CD4-positive, alpha-beta memory T cell (primary cell): ENCODE measurements around the gene MEGF8. TPM values are rescaled to one million over a fixed set of nuclear protein-coding genes. Genes with fewer than 3 reads are reported as not detected.
"Not testable (repeated sequence)": the region's sequence is repeated elsewhere in the genome, so short reads cannot be mapped to it uniquely, and the experiment has no call there.

Experiments
- CTCF ChIA-PET: fragments of 350-600 bp; sonication (Branson Sonifier 250); formaldehyde crosslinking; loops from one replicate; lab custom pipeline; 2021; ENCODE audit warnings: inconsistent platforms; ENCODE audit not compliant: partially characterized antibody; lab: Charles Lee
- POLR2A ChIA-PET: fragments of 350-600 bp; sonication (Branson Sonifier 250); formaldehyde crosslinking; loops from one replicate; lab custom pipeline; 2021; ENCODE audit not compliant: partially characterized antibody; lab: Charles Lee
- DNase-seq, 5 donors: peaks; one replicate each; pipeline versions ENCODE4 v3.0.0 to v3.0.0-alpha.2; 2020 to 2022; ENCODE audit warnings: mixed read lengths in 1 of 5
- H3K27ac ChIP-seq: one replicate; pipeline ENCODE4 v1.7.0; 2013; ENCODE audit warnings: low read depth, low read length
- H3K27me3 ChIP-seq: 2 replicates; pipeline ENCODE4 v1.7.0; 2013; ENCODE audit warnings: mild to moderate bottlenecking, low read length, moderate library complexity; ENCODE audit not compliant: insufficient read depth
- H3K36me3 ChIP-seq: 2 replicates; pipeline ENCODE4 v1.7.0; 2013; ENCODE audit warnings: mild to moderate bottlenecking, low read length, moderate library complexity; ENCODE audit not compliant: insufficient read depth
- H3K4me1 ChIP-seq: 2 replicates; pipeline ENCODE4 v1.7.0; 2013; ENCODE audit warnings: mild to moderate bottlenecking, low read length, moderate library complexity; ENCODE audit not compliant: insufficient read depth
- H3K4me3 ChIP-seq, 2 donors: one replicate each; pipeline ENCODE4 v1.7.0; 2013; ENCODE audit warnings: low read length in 2 of 2, mild to moderate bottlenecking in 1 of 2
- H3K9me3 ChIP-seq, 2 donors: one replicate each; pipeline ENCODE4 v1.7.0; 2013; ENCODE audit warnings: low read length in 2 of 2, control low read depth in 1 of 2; ENCODE audit not compliant: control insufficient read depth in 1 of 2
- H3K27ac Mint-ChIP-seq, 7 donors: one replicate each; pipeline ENCODE4 v1.8.0; 2020 to 2021; ENCODE audit warnings: mixed read lengths in 7 of 7, mild to moderate bottlenecking in 6 of 7, inconsistent platforms in 3 of 7, moderate library complexity in 3 of 7
- H3K27me3 Mint-ChIP-seq, 2 donors: one replicate each; pipeline ENCODE4 v1.8.0; 2020 to 2021; ENCODE audit warnings: mixed read lengths in 2 of 2
- H3K36me3 Mint-ChIP-seq, 2 donors: one replicate each; pipeline ENCODE4 v1.8.0; 2020 to 2021; ENCODE audit warnings: mixed read lengths in 2 of 2, inconsistent platforms in 1 of 2, mild to moderate bottlenecking in 1 of 2
- H3K4me1 Mint-ChIP-seq, 4 donors: one replicate each; pipeline ENCODE4 v1.8.0; 2020 to 2021; ENCODE audit warnings: mixed read lengths in 4 of 4, mild to moderate bottlenecking in 1 of 4
- H3K4me3 Mint-ChIP-seq, 8 donors: one replicate each; pipeline ENCODE4 v1.8.0; 2020 to 2021; ENCODE audit warnings: mixed read lengths in 8 of 8, mild to moderate bottlenecking in 7 of 8, moderate library complexity in 6 of 8, inconsistent platforms in 3 of 8
- H3K9me3 Mint-ChIP-seq, 8 donors: one replicate each; pipeline ENCODE4 v1.8.0; 2020 to 2021; ENCODE audit warnings: mixed read lengths in 8 of 8, mild to moderate bottlenecking in 5 of 8, inconsistent platforms in 3 of 8, moderate library complexity in 1 of 8
- intact Hi-C: fragments of 100-400 bp; cut with micrococcal nuclease; formaldehyde crosslinking; loops from one replicate; pipeline ENCODE4 v1.15.1; 2023
- polyA plus RNA-seq, 2 donors: library from polyadenylated mRNA; unstranded; fragments of 300-500 nt; fragmentation: Illumina TruSeq; gene quantifications; one replicate each; pipeline ENCODE4 v1.2.3, GENCODE V29; 2021
- total RNA-seq, 2 experiments: library from RNA; stranded (reverse); gene quantifications; one replicate each; pipeline ENCODE4 v1.2.3, GENCODE V29; 2021

The MEGF8 gene
- total and polyA plus RNA-seq, 4 experiments from 2014 or later, result 0.09 to 9.5 (median 4.5) TPM

DNA sequence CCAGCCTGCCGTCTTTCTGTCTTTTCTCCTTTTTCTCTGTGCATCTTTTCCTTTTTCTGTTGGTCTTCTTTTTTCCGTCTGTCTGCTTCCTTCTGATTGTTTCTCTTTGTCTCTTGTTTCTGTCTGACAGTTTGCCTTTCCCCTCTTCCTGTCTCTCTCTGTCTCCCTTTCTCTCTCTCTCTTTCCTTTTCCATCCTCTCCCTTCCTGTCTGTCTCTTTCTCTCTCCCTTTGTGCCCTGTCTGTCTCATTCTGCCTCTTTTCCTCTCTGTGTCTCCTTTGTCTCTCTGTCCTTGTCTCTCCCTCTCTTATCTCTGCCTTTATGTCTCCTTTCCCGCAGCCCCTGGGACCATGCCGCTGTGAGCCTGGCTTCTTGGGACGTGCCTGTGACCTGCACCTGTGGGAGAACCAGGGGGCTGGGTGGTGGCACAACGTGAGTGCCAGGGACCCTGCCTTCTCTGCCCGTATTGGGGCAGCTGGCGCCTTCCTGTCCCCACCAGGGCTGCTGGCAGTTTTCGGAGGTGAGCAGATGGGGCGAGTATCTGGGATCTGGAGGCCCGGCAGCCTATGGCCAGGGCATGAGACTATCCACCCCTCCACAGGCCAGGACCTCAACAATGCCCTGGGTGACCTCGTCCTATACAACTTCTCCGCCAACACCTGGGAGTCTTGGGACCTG is 9.4 kb downstream of the MEGF8 start:
- Histone ChIP-seq H3K27me3 (no peaks in the 10 kb centered on the region), H3K4me1 (no peaks in the 10 kb centered on the region), H3K4me3 (no peak overlapping the region), H3K9me3 (no peaks in the 10 kb centered on the region), H3K27ac (no peak overlapping the region), H3K36me3 (no peaks in the 10 kb centered on the region)
- DNase-seq, result no peak
- no peak overlapping the region for H3K4me3 Mint-ChIP-seq
- no peaks in the 10 kb centered on the region for H3K27me3 Mint-ChIP-seq
- intact Hi-C loops, result no loop called here
- no peak overlapping the region for H3K27ac Mint-ChIP-seq
- H3K9me3 Mint-ChIP-seq, result no peaks in the 10 kb centered on the region
- POLR2A ChIA-PET, result no interaction called here
- H3K36me3 Mint-ChIP-seq, result peaks cover 2 to 3% of the 10 kb centered on the region in 2 donors
- no peaks in the 10 kb centered on the region for H3K4me1 Mint-ChIP-seq
- CTCF ChIA-PET, result no interaction called here

DNA sequence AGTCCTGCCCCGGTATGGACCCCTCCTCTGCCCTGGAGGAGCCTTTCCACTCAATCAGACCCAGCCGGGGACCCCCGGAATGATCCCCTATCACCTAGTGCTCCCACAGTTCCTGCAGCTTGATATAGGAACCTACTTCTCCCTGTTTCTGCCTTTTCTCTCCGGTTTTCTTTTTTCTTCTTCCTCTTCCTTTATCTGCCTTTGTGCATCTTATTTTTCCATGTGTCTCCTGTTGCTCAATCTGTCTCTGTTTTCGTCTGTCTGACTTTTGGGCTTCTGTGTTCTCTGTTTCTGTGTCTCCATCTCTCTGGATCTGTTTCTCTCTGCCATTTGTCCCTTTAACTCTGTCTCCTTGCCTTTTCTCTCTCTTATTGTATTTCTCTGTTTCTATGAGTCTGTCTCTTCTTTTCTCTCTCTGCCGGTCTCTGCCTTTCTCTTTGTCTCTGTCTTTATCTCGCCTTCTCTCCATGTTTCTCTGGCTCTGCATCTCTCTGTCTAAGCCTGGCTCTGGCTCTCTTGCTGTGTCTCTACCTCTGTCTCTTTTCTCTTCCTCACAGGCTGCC is 10.0 kb downstream of the MEGF8 start:
- H3K27me3 ChIP-seq, result no peaks in the 10 kb centered on the region
- Mint-ChIP-seq H3K4me3 (no peak overlapping the region), H3K36me3 (peaks cover 2 to 3% of the 10 kb centered on the region in 2 donors), H3K27me3 (no peaks in the 10 kb centered on the region), H3K4me1 (no peaks in the 10 kb centered on the region), H3K9me3 (no peaks in the 10 kb centered on the region), H3K27ac (no peak overlapping the region)
- intact Hi-C loops, result no loop called here
- POLR2A ChIA-PET, result no interaction called here
- no peaks in the 10 kb centered on the region for H3K36me3 ChIP-seq
- no peak overlapping the region for H3K4me3 ChIP-seq
- no peak for DNase-seq
- no peaks in the 10 kb centered on the region for H3K4me1 ChIP-seq
- CTCF ChIA-PET, result no interaction called here
- no peaks in the 10 kb centered on the region for H3K9me3 ChIP-seq
- no peak overlapping the region for H3K27ac ChIP-seq

DNA sequence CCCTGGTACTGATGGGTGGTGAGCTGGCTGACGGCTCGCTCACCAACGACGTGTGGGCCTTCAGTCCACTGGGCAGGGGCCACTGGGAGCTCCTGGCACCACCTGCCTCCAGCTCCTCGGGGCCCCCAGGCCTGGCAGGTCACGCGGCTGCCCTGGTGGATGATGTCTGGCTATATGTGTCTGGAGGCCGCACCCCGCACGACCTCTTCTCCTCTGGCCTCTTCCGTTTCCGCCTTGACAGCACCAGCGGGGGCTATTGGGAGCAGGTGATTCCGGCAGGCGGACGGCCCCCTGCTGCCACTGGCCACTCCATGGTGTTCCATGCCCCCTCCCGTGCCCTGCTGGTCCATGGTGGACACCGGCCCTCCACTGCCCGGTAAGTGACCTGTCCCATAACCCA is 10.5 kb downstream of the MEGF8 start:
- no peak overlapping the region for H3K4me3 ChIP-seq
- no peak for DNase-seq
- no peaks in the 10 kb centered on the region for H3K27me3 ChIP-seq
- Mint-ChIP-seq H3K36me3 (peaks cover 2 to 3% of the 10 kb centered on the region in 2 donors), H3K27ac (no peak overlapping the region), H3K4me1 (no peaks in the 10 kb centered on the region), H3K4me3 (no peak overlapping the region), H3K9me3 (no peaks in the 10 kb centered on the region), H3K27me3 (no peaks in the 10 kb centered on the region)
- CTCF ChIA-PET, result no interaction called here
- intact Hi-C loops, result no loop called here
- POLR2A ChIA-PET, result no interaction called here
- no peaks in the 10 kb centered on the region for H3K9me3 ChIP-seq
- H3K4me1 ChIP-seq, result no peaks in the 10 kb centered on the region
- no peak overlapping the region for H3K27ac ChIP-seq
- H3K36me3 ChIP-seq, result no peaks in the 10 kb centered on the region

DNA sequence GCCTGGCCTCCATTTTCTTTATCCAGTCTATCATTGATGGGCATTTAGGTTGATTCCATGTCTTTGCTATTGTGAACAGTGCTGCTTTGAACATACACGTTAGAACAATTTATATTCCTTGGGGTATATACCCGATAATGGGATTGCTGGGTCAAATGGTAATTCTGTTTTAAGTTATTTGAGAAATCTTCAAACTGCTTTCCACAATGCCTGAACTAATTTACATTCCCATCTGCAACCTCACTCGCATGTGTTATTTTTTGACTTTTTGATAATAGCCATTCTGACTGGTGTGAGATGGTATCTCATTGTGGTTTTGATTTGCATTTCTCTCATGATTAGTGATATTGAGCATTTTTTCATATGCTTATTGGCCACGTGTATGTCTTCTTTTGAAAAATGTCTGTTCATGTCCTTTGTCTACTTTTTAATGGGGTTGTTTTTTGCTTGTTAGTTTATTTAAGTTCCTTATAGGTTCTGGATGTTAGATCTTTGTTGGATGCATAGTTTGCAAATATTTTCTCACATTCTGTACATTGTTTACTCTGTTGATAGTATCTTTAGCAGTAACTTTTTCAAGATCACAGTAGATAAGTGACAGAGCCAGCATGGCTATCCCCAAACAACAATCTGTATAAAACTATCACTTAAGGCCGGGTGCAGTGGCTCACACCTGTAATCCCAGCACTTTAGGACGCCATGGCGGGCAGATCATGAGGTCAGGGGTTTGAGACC is 13.9 kb downstream of the MEGF8 start:
- H3K9me3 Mint-ChIP-seq, H3K9me3 ChIP-seq, intact Hi-C loops, DNase-seq, H3K27me3 Mint-ChIP-seq, H3K27ac ChIP-seq, H3K4me1 ChIP-seq, H3K36me3 ChIP-seq, CTCF ChIA-PET, H3K27me3 ChIP-seq, POLR2A ChIA-PET, H3K4me1 Mint-ChIP-seq, H3K36me3 Mint-ChIP-seq, H3K4me3 Mint-ChIP-seq, H3K4me3 ChIP-seq: not testable (repeated sequence)
- H3K27ac Mint-ChIP-seq, result peak overlapping the region in 1 of 7 donors; percentile 46

DNA sequence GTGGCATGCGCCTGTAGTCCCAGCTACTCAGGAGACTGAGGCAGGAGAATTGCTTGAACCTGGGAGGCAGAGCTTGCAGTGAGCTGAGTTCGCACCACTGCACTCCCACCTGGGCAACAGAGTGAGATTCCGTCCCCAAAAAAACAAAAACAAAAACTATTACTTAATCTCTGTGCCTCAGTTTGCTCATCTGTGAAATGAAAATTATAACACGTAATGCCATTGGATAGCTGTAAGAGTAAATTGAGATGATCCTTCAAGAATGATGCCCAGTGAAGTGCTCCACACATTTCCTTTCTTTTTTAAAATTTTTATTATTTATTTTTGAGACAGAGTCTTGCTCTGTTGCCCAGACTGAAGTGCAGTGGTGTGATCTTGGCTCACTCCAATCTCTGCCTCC is 14.5 kb downstream of the MEGF8 start:
- H3K27me3 Mint-ChIP-seq, CTCF ChIA-PET, H3K27ac Mint-ChIP-seq, H3K27ac ChIP-seq, DNase-seq, H3K27me3 ChIP-seq, H3K4me1 ChIP-seq, POLR2A ChIA-PET, H3K9me3 Mint-ChIP-seq, intact Hi-C loops, H3K36me3 Mint-ChIP-seq, H3K4me1 Mint-ChIP-seq, H3K4me3 ChIP-seq, H3K9me3 ChIP-seq, H3K4me3 Mint-ChIP-seq, H3K36me3 ChIP-seq: not testable (repeated sequence)

DNA sequence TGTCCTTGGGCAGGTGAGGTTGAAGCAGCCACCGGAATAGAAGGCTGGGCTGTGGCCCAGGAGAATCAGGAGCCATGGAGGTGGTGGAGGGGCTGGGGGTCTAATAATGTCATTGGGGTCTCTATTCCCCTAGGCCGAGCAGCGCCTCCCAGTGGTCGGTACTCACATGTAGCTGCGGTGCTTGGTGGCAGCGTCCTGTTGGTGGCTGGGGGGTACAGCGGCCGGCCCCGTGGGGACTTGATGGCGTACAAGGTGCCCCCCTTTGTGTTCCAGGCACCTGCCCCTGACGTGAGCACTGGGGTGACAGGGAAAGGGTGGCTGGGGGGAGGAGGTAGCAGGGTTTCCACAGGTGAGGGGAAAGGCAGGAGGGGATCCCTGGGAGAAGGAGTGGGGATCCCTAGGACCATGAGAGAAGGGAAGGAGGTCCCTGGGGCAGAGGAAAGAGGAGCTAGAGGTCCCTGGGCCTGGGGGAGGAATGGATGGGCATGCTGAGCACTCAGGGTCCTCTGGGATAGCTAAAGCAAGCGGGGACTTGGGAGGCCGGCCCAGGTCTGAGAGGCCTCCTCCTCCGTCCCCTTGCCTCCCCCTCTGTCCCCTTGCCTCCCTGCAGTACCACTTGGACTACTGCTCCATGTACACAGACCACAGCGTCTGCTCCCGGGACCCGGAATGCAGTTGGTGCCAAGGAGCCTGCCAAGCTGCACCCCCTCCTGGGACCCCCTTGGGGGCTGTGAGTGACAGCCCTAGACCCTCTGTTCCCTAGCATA is 18.1 kb downstream of the MEGF8 start:
- H3K27me3 ChIP-seq, result no peaks in the 10 kb centered on the region
- H3K36me3 ChIP-seq, result no peaks in the 10 kb centered on the region
- Mint-ChIP-seq H3K9me3 (no peaks in the 10 kb centered on the region), H3K4me3 (no peak overlapping the region), H3K27ac (peak overlapping the region in 1 of 7 donors; percentile 31), H3K36me3 (peaks cover 7 to 12% of the 10 kb centered on the region in 2 donors), H3K4me1 (no peaks in the 10 kb centered on the region), H3K27me3 (no peaks in the 10 kb centered on the region)
- no peak overlapping the region for H3K27ac ChIP-seq
- DNase-seq, result no peak
- no peak overlapping the region for H3K4me3 ChIP-seq
- H3K9me3 ChIP-seq, result no peaks in the 10 kb centered on the region
- POLR2A ChIA-PET, result no interaction called here
- intact Hi-C loops, result no loop called here
- CTCF ChIA-PET, result no interaction called here
- H3K4me1 ChIP-seq, result no peaks in the 10 kb centered on the region

DNA sequence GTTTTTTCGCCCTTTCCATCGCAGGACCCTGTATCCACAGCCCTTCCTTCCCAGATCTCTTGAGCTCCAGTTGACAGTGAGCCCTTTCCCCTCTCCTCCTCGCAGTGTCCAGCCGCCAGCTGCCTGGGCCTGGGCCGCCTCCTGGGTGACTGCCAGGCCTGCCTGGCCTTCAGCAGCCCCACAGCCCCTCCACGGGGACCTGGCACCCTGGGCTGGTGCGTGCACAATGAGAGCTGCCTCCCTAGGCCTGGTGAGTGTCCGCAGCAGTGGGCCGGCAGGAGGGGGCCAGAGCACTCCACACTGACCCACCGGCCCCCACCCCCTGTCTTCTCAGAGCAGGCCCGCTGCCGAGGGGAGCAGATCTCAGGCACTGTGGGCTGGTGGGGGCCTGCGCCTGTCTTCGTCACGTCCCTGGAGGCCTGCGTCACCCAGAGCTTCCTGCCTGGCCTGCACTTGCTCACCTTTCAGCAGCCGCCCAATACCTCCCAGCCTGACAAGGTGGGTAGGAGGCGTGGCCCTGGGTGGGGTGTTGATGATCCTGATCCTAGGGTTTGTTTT is 19.0 kb downstream of the MEGF8 start:
- intact Hi-C loops, result no loop called here
- Histone ChIP-seq H3K27me3 (no peaks in the 10 kb centered on the region), H3K9me3 (no peaks in the 10 kb centered on the region), H3K36me3 (no peaks in the 10 kb centered on the region), H3K4me3 (no peak overlapping the region), H3K27ac (no peak overlapping the region), H3K4me1 (no peaks in the 10 kb centered on the region)
- ChIA-PET POLR2A (no interaction called here), CTCF (no interaction called here)
- no peak for DNase-seq
- Mint-ChIP-seq H3K27ac (no peak overlapping the region), H3K4me1 (no peaks in the 10 kb centered on the region), H3K27me3 (no peaks in the 10 kb centered on the region), H3K9me3 (no peaks in the 10 kb centered on the region), H3K4me3 (no peak overlapping the region), H3K36me3 (peaks cover 7 to 11% of the 10 kb centered on the region in 2 donors)
